Adrenal gland (tissue), 12 donors: Measurements from ENCODE around the gene CUL9. TPM values are rescaled to one million over a fixed set of nuclear protein-coding genes. Genes with fewer than 3 reads are reported as not detected.

ENCODE experiments used
- DNase-seq, 7 donors: peaks; one replicate each; pipeline ENCODE4 v3.0.0-alpha.2; 2019 to 2020
- H3K27ac ChIP-seq, 5 donors: fragments of 200-600 bp; sonication (generic) in 4 of 5; 1 replicate in 3 of 5; 2 replicates in 2 of 5; pipeline versions ENCODE4 v1.5.1 to v1.8.0; 2016 to 2020; ENCODE audit warnings: mild to moderate bottlenecking in 1 of 5
- H3K27me3 ChIP-seq: fragments of 200-600 bp; 2 replicates; pipeline ENCODE4 v1.8.0; 2021
- H3K36me3 ChIP-seq, 2 donors: fragments of 200-600 bp; replicated peaks in 1 of 2; 1 replicate in 1 of 2; 2 replicates in 1 of 2; pipeline versions ENCODE4 v1.5.1 to v1.8.0; 2018 to 2022
- H3K4me1 ChIP-seq, 2 donors: fragments of 200-600 bp; replicated peaks in 1 of 2; 1 replicate in 1 of 2; 2 replicates in 1 of 2; pipeline versions ENCODE4 v1.5.1 to v1.8.0; 2018 to 2021
- H3K4me3 ChIP-seq, 4 donors: fragments of 200-600 bp; sonication (generic) in 3 of 4; one replicate each; pipeline ENCODE4 v1.5.1; 2016 to 2018
- H3K9me3 ChIP-seq, 3 donors: fragments of 200-600 bp; sonication (generic) in 1 of 3; replicated peaks in 1 of 3; 1 replicate in 2 of 3; 2 replicates in 1 of 3; pipeline versions ENCODE4 v1.5.1 to v1.8.0; 2016 to 2021
- POLR2A ChIP-seq, 2 donors: fragments of 450-650 bp; IDR thresholded peaks; one replicate each; pipeline ENCODE4 v1.6.1; 2017; ENCODE audit warnings: antibody characterized with exemption in 2 of 2, mild to moderate bottlenecking in 2 of 2, moderate library complexity in 1 of 2
- WGBS, 4 donors: extraction: QIAGEN DNeasy Blood & Tissue Kit in 2 of 4; methylation state at CpG; one replicate each; pipeline versions ENCODE4 v1.1.5 to v1.1.7; 2013 to 2017; 5-methylcytosine and 5-hydroxymethylcytosine counted together
- intact Hi-C, 2 donors: fragments of 100-400 bp; cut with DNase I; formaldehyde crosslinking; loops; one replicate each; pipeline versions ENCODE4 v1.14.1 to v1.15.0; 2022 to 2023
- polyA plus RNA-seq, 3 donors: library from polyadenylated mRNA; stranded (reverse); fragments of 200-250 nt in 2 of 3; fragments of 350-450 nt in 1 of 3; fragmentation: Illumina TruSeq in 1 of 3; extraction: RNeasy Lipid Tissue Mini Kit (QIAGEN cat#74804) in 1 of 3; gene quantifications; one replicate each; pipeline ENCODE4 v1.2.3, GENCODE V29; 2013 to 2014
- total RNA-seq, 9 donors: library from RNA; depleted of rRNA in 4 of 9; stranded (reverse); fragments of >200 nt in 4 of 9; fragments of 120-200 nt in 1 of 9; fragmentation: NEBNext Ultra II Directional in 1 of 9; extraction: Animal tissue kit (Norgen Biotek cat#: 25700) in 1 of 9; gene quantifications; one replicate each; pipeline versions ENCODE4 v1.1.0 to v1.2.4, GENCODE V29; 2013 to 2023
- TF ChIP-seq, protein P1 (sequence below), 6 experiments: fragments of 450-650 bp in 4 of 6; fragments of 200-600 bp in 2 of 6; sonication (generic) in 1 of 6; IDR thresholded peaks; 1 replicate in 5 of 6; 2 replicates in 1 of 6; pipeline versions ENCODE4 v1.5.1 to v1.8.0; 2016 to 2021; ENCODE audit warnings: antibody characterized with exemption in 6 of 6, mild to moderate bottlenecking in 2 of 6, moderate library complexity in 1 of 6
- donor health status: healthy with polysubstance abuse.
- donor health status: Bipolar disorder and iron deficiency.
- donor health status: DM: yes; HTN: yes; CAD: no.
- donor health status: DM: no; HTN: no; CAD: no.
- donor health status: DM: no; HTN: no; CAD: no.
- donor health status: DM: yes; HTN: yes; CAD: no.

Gene CUL9
- total and polyA plus RNA-seq, 12 donors, result 13.3 to 195 (median 33.8) TPM

DNA sequence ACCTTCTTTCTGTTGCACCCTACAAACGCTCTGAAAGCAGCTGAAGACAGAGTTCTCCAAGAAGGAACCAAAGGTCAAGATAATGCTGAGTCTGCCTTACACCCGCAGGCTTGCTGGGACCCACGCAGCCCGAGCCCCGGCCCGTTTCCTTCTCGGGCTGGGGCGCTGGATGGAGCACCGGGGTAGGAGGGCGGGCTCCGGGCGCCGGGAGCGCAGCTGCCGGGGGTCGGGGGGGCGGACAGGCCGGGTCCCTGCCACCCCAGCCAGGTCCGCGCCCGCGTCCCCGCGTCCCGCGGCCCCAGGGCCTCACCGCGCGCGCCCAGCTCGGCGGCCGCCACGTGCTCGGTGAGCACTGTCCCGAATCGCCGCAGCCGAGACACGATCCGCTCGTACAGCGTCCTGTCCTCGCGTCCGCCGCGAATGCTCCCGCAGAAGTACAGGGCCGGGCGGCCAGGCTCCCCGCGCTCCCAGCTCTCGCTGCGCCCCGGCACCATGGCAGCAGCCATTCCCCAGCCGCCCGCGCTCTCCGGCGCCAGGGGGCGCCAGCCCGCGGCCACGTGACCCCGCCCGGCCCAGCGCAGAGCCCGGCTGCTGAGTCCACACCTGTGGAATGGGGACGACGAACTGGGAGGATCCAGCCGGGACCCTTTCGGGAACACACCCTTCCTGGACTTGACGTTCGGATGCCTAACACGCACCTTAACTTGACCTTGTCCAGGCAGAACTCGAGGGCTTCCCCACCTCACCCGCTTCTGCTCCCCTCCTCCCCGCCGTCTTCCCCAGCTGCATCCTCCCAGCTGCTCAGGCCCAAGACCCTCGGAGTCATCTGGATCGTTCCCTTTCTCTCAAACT is 47.2 kb downstream of the CUL9 start, which contains the start of gene DNPH1:
DNPH1 (minus strand) TSS at position 531 of the 852 bp plus-strand sequence; CDS start at position 506, 25 bp downstream.
- Histone ChIP-seq H3K27ac (peak within 1 kb of the TSS in 3 of 5 donors; percentile 46 to 85 (median 53)), H3K27me3 (no peaks in the 10 kb centered on the region), H3K4me3 (peak within 1 kb of the TSS in 3 of 4 donors; percentile 10 to 86 (median 39)), H3K9me3 (no peaks in the 10 kb centered on the region), H3K36me3 (peaks cover 0 to 6% of the 10 kb centered on the region in 2 donors), H3K4me1 (peaks cover 0 to 8% of the 10 kb centered on the region in 2 donors)
- DNase-seq, result peak; percentile 69 to 83 (median 75)
- WGBS, 4 donors, result 3 to 13% (median 6%) methylated on average over 13 to 82 of the region's 82 CpGs
- TF ChIP-seq, protein P1, sequence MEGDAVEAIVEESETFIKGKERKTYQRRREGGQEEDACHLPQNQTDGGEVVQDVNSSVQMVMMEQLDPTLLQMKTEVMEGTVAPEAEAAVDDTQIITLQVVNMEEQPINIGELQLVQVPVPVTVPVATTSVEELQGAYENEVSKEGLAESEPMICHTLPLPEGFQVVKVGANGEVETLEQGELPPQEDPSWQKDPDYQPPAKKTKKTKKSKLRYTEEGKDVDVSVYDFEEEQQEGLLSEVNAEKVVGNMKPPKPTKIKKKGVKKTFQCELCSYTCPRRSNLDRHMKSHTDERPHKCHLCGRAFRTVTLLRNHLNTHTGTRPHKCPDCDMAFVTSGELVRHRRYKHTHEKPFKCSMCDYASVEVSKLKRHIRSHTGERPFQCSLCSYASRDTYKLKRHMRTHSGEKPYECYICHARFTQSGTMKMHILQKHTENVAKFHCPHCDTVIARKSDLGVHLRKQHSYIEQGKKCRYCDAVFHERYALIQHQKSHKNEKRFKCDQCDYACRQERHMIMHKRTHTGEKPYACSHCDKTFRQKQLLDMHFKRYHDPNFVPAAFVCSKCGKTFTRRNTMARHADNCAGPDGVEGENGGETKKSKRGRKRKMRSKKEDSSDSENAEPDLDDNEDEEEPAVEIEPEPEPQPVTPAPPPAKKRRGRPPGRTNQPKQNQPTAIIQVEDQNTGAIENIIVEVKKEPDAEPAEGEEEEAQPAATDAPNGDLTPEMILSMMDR (IDR thresholded peaks at IDR 0.05), result peak; percentile 34 to 96 (median 75)
- peak in 1 of 2 donors; percentile 44 for TF ChIP-seq POLR2A (IDR thresholded peaks at IDR 0.05)
- intact Hi-C loops, result no loop called here

DNA sequence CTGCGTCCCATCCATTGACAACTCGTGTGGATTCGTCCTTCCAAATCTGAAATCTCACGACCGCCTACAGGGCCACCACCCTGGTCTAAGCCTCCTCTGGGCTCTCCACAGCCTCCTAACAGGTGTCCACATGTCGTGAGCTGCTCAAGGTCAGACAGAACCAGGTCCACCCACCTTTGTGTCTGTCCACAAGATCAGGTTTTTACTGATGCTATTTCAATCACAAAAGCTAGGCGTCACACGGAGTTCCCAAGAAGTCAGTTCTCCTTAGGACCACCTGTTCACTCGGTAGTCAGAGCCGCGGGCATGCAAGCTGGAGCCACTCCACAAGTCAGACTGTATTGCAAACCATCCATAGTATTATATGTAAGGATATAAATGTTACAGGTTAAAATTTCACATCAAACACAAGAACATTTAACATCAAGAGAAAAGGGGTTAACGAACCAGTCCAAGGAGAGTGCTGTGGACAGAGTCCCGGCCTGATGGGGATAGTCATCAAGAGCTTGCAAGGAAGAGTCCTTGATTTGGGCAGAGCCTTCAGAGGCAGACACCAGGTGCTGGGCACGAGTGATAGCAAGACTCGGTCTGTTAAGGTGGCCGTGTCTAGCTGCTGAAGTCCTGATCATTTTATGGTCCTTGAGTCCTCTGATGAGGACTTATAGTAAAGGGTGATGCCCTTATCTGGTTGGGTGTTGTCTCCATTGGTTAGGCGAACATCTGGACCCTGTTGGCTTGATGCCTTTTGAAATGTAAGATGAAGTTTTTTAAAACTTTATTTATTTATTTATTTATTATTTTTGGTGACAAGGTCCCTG is 48.0 kb downstream of the CUL9 start:
- H3K27me3 ChIP-seq, result no peaks in the 10 kb centered on the region
- DNase-seq, result no peak
- no peaks in the 10 kb centered on the region for H3K9me3 ChIP-seq
- 75 to 79% (median 78%) methylated on average over 17 of the region's 17 CpGs for WGBS, 4 donors
- intact Hi-C loops, result no loop called here
- peak overlapping the region in 1 of 5 donors; percentile 53 for H3K27ac ChIP-seq
- peaks cover 0 to 8% of the 10 kb centered on the region in 2 donors for H3K4me1 ChIP-seq
- TF ChIP-seq POLR2A (IDR thresholded peaks at IDR 0.05), result no peak
- TF ChIP-seq, protein P1 (IDR thresholded peaks at IDR 0.05), result no peak
- H3K36me3 ChIP-seq, result peaks cover 0 to 5% of the 10 kb centered on the region in 2 donors
- no peak overlapping the region for H3K4me3 ChIP-seq

DNA sequence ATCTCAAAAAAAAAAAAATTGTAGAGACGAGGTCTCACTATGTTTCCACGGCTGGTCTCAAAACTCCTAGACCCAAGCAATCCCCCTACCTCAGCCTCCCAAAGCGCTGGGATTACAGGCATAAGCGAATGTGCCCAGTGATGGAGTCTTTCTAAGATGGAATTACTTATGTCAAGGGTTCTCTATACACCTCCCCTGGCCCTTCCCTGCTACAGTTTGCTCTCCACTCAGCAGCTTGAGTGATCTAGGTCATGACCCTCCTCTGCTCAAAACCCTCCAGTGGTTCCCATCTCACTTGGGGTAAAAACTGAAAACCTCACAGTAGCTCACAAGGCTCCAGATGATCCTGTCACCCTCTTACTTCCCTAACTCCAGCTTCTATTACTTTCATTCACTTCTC is 49.1 kb downstream of the CUL9 start:
- no peaks in the 10 kb centered on the region for H3K9me3 ChIP-seq
- no peaks in the 10 kb centered on the region for H3K27me3 ChIP-seq
- H3K36me3 ChIP-seq, result no peaks in the 10 kb centered on the region
- intact Hi-C loops, result no loop called here
- 84 to 97% (median 89%) methylated on average over 4 of the region's 4 CpGs for WGBS, 4 donors
- no peak overlapping the region for H3K27ac ChIP-seq
- no peak for DNase-seq
- peaks cover 0 to 8% of the 10 kb centered on the region in 2 donors for H3K4me1 ChIP-seq
- TF ChIP-seq, protein P1 (IDR thresholded peaks at IDR 0.05), result no peak
- TF ChIP-seq POLR2A (IDR thresholded peaks at IDR 0.05), result no peak
- no peak overlapping the region for H3K4me3 ChIP-seq
